Measurements from ENCODE around the gene TFAP2A.

DNA sequence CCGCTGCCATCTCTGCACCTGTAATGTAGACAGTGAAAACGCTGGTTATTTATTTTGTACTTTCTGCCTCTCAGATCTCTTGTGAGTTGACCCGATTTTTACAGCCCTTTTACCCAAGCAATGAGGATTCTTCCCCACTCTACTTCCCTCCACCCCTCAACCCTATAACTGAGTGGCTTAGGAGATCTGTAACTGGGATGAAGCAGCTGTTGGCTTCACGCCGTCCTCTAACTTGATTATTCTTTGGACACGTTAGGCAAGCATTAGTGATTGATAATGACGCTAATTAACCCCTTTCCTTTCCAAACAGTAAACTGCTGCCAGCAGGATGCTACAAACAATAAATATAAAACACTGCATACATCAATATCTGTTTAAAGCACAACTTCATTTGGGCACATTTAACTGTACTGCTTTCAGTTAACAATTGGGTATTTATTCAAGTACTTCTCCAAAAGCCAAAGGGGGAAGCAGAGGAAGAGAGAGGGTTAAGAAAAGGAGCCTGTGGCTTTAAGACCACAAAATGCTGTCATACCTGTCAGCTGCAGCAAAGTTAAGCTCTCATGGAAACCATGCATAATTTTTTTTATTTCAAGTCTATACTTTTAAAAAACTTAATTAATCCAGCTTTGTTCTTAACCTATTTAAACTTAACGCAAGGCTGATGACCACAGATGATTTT lies 21.2 kb downstream of the TFAP2A start:
- no peak for TF ChIP-seq ZNF232 (CRISPR knock-in tag; IDR thresholded peaks at IDR 0.05)
- TF ChIP-seq, protein P1, sequence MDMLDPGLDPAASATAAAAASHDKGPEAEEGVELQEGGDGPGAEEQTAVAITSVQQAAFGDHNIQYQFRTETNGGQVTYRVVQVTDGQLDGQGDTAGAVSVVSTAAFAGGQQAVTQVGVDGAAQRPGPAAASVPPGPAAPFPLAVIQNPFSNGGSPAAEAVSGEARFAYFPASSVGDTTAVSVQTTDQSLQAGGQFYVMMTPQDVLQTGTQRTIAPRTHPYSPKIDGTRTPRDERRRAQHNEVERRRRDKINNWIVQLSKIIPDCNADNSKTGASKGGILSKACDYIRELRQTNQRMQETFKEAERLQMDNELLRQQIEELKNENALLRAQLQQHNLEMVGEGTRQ (CRISPR knock-in tag; IDR thresholded peaks at IDR 0.05) = no peak
- TF ChIP-seq CTCF (IDR thresholded peaks at IDR 0.05) = no peak
- no peak for TF ChIP-seq ATF3 (CRISPR knock-in tag; conservative IDR thresholded peaks at IDR 0.05)
- no peak for TF ChIP-seq CBFB (CRISPR knock-in tag; IDR thresholded peaks at IDR 0.05; ENCODE audit: low read depth)
- TF ChIP-seq, protein P2, sequence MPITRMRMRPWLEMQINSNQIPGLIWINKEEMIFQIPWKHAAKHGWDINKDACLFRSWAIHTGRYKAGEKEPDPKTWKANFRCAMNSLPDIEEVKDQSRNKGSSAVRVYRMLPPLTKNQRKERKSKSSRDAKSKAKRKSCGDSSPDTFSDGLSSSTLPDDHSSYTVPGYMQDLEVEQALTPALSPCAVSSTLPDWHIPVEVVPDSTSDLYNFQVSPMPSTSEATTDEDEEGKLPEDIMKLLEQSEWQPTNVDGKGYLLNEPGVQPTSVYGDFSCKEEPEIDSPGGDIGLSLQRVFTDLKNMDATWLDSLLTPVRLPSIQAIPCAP (CRISPR knock-in tag; IDR thresholded peaks at IDR 0.05) = no peak
- no peak for TF ChIP-seq AFF4 (CRISPR knock-in tag; IDR thresholded peaks at IDR 0.05; ENCODE audit: borderline replicate concordance)
- TF ChIP-seq SMAD3 (CRISPR knock-in tag; IDR thresholded peaks at IDR 0.05; ENCODE audit: borderline replicate concordance) = no peak
- TF ChIP-seq, protein P3, sequence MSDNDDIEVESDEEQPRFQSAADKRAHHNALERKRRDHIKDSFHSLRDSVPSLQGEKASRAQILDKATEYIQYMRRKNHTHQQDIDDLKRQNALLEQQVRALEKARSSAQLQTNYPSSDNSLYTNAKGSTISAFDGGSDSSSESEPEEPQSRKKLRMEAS (CRISPR knock-in tag; IDR thresholded peaks at IDR 0.05) = no peak

All from WTC11 (cell line).